ENCODE data around the gene RFLNA.

GRCh38 chr12:124247331-124247730 lies 47.6 kb upstream of the RFLNA start:
- no peak for TF ChIP-seq CTCF (IDR thresholded peaks at IDR 0.05)
- TF ChIP-seq POLR2A (IDR thresholded peaks at IDR 0.05; ENCODE audit: low read depth): no peak
- no peak for TF ChIP-seq EP300 (IDR thresholded peaks at IDR 0.05)
- no peak for TF ChIP-seq POLR2AphosphoS5 (IDR thresholded peaks at IDR 0.05)

Measured in esophagus muscularis mucosa (tissue), 4 donors.